GM23338 (cell line): ENCODE data around the gene FAM228B. TPM values are rescaled to one million over a fixed set of nuclear protein-coding genes. Genes with fewer than 3 reads are reported as not detected.
A peak's percentile ranks its signal among the peaks of the same experiment; 100 is the strongest.

Experiments
- ATAC-seq: fragments of 200-7000 bp; cut with Tn5 transposase; 3 replicates; pipeline ENCODE4 v1.9.1; 2020
- DNase-seq: peaks from one replicate; pipeline ENCODE4 v3.0.0-alpha.2; 2015; ENCODE audit warnings: low spot score
- H2AFZ ChIP-seq: fragments of 200-600 bp; sonication (generic); 2 replicates; pipeline ENCODE4 v1.8.0; 2016; ENCODE audit warnings: antibody characterized with exemption, mild to moderate bottlenecking, moderate library complexity
- H3F3A ChIP-seq: fragments of 200-600 bp; sonication (generic); replicated peaks from 2 replicates; pipeline ENCODE4 v1.8.0; 2017; ENCODE audit warnings: antibody characterized with exemption, mixed run types, low read depth
- H3K27ac ChIP-seq: fragments of 200-600 bp; sonication (generic); 2 replicates; pipeline ENCODE4 v1.6.1; 2016; ENCODE audit warnings: low read depth
- H3K27me3 ChIP-seq: fragments of 200-600 bp; sonication (generic); 2 replicates; pipeline ENCODE4 v1.8.0; 2016; ENCODE audit warnings: mild to moderate bottlenecking, mixed run types, moderate library complexity; ENCODE audit not compliant: insufficient read depth
- H3K36me3 ChIP-seq: fragments of 200-600 bp; sonication (generic); 2 replicates; pipeline ENCODE4 v1.8.0; 2016; ENCODE audit warnings: mild to moderate bottlenecking; ENCODE audit not compliant: insufficient read depth
- H3K4me1 ChIP-seq: fragments of 200-600 bp; sonication (generic); 2 replicates; pipeline ENCODE4 v1.8.0; 2016; ENCODE audit warnings: mild to moderate bottlenecking, moderate library complexity; ENCODE audit not compliant: insufficient read depth
- H3K4me2 ChIP-seq: fragments of 200-600 bp; sonication (generic); 2 replicates; pipeline ENCODE4 v1.7.1; 2017; ENCODE audit warnings: mixed run types
- H3K4me3 ChIP-seq: fragments of 200-600 bp; sonication (generic); 2 replicates; pipeline ENCODE4 v1.6.1; 2016; ENCODE audit warnings: mixed run types
- H3K79me2 ChIP-seq: fragments of 200-600 bp; sonication (generic); replicated peaks from 2 replicates; pipeline ENCODE4 v1.8.0; 2017; ENCODE audit warnings: mild to moderate bottlenecking; ENCODE audit not compliant: insufficient read depth
- H3K9me2 ChIP-seq: fragments of 200-600 bp; sonication (generic); 2 replicates; pipeline ENCODE4 v1.8.0; 2017; ENCODE audit not compliant: insufficient read depth
- H4K20me1 ChIP-seq: fragments of 200-600 bp; sonication (generic); replicated peaks from 2 replicates; pipeline ENCODE4 v1.8.0; 2017; ENCODE audit warnings: mild to moderate bottlenecking; ENCODE audit not compliant: insufficient read depth
- H3K27ac Mint-ChIP-seq: 2 replicates; pipeline ENCODE4 v1.8.0; 2020; ENCODE audit warnings: inconsistent platforms, mild to moderate bottlenecking, moderate library complexity, mixed read lengths
- H3K27me3 Mint-ChIP-seq: 3 replicates; pipeline ENCODE4 v1.8.0; 2022; ENCODE audit warnings: low read depth, mild to moderate bottlenecking, moderate library complexity, mixed read lengths, inconsistent platforms; ENCODE audit not compliant: insufficient read depth, poor library complexity
- H3K36me3 Mint-ChIP-seq: 3 replicates; pipeline ENCODE4 v1.8.0; 2021; ENCODE audit warnings: low read depth, mild to moderate bottlenecking, inconsistent platforms, moderate library complexity, mixed read lengths
- H3K4me1 Mint-ChIP-seq: 3 replicates; pipeline ENCODE4 v1.8.0; 2020; ENCODE audit warnings: mild to moderate bottlenecking, inconsistent platforms, mixed read lengths
- H3K4me3 Mint-ChIP-seq: 3 replicates; pipeline ENCODE4 v1.8.0; 2021; ENCODE audit warnings: moderate library complexity, mild to moderate bottlenecking, inconsistent platforms, mixed read lengths
- H3K9me3 Mint-ChIP-seq: 3 replicates; pipeline ENCODE4 v1.8.0; 2020; ENCODE audit warnings: moderate library complexity, mild to moderate bottlenecking, inconsistent platforms, mixed read lengths
- CREB1 ChIP-seq: fragments of 250-450 bp; sonication (Bioruptor Pico); IDR thresholded peaks from 2 replicates; pipeline ENCODE4 v1.5.0; 2020; ENCODE audit warnings: low read depth, mild to moderate bottlenecking, moderate library complexity
- EZH2phosphoT487 ChIP-seq: fragments of 200-600 bp; sonication (generic); IDR thresholded peaks from one replicate; pipeline ENCODE4 v1.8.1; 2018; ENCODE audit warnings: antibody characterized with exemption; ENCODE audit not compliant: unreplicated experiment
- JUNB ChIP-seq: IDR thresholded peaks from one replicate; pipeline ENCODE4 v1.6.1; 2016; ENCODE audit warnings: antibody characterized with exemption; ENCODE audit not compliant: unreplicated experiment
- POLR2AphosphoS5 ChIP-seq: IDR thresholded peaks from 2 replicates; pipeline ENCODE4 v1.6.1; 2016; ENCODE audit warnings: antibody characterized with exemption, low read depth
- STAT1 ChIP-seq: IDR thresholded peaks from one replicate; pipeline ENCODE4 v1.6.1; 2016; ENCODE audit warnings: antibody characterized with exemption; ENCODE audit not compliant: unreplicated experiment
- ZNF331 ChIP-seq: fragments of 250-450 bp; sonication (Bioruptor Pico); IDR thresholded peaks from 2 replicates; pipeline ENCODE4 v1.5.0; 2020; ENCODE audit warnings: low read depth, mild to moderate bottlenecking, moderate library complexity
- polyA plus RNA-seq: library from polyadenylated mRNA; unstranded; fragments of >200 nt; fragmentation: Nextera tagmentation; extraction: Ambion mirVana; gene quantifications from 2 replicates; pipeline ENCODE4 v1.2.1, GENCODE V29; 2016
- total RNA-seq: library from RNA; depleted of rRNA; stranded (reverse); fragments of >200 nt; shearing (Covaris generic); gene quantifications from 2 replicates; pipeline ENCODE4 v1.2.3, GENCODE V29; 2014
- TF ChIP-seq, protein P1 (sequence below), 2 experiments: fragments of 200-600 bp in 1 of 2; sonication (generic) in 1 of 2; conservative IDR thresholded peaks; 2 replicates each; pipeline versions ENCODE4 v1.5.1 to v1.6.1; 2016 to 2017; ENCODE audit warnings: antibody characterized with exemption in 2 of 2, low read depth in 2 of 2, mild to moderate bottlenecking in 2 of 2, moderate library complexity in 1 of 2
- TF ChIP-seq, protein P2 (sequence below): fragments of 250-450 bp; sonication (Bioruptor Pico); IDR thresholded peaks from 2 replicates; pipeline ENCODE4 v1.5.0; 2020; ENCODE audit warnings: mild to moderate bottlenecking, moderate library complexity

The FAM228B gene
- total and polyA plus RNA-seq, 2 experiments from 2014 or later: 3.4 to 7.9 TPM

GRCh38 chr2:24082787-24083566 lies 40.3 kb upstream of the FAM228B start:
- Histone ChIP-seq H3K79me2 (peaks cover 4% of the 10 kb centered on the region), H3K9me2 (no peaks in the 10 kb centered on the region), H2AFZ (no peak overlapping the region), H3K27ac (peak overlapping the region; percentile 96), H3K4me2 (peak overlapping the region; percentile 74), H3K27me3 (no peaks in the 10 kb centered on the region), H3K36me3 (peaks cover 12% of the 10 kb centered on the region), H3K4me3 (peak overlapping the region; percentile 57), H3K4me1 (peaks cover 18% of the 10 kb centered on the region), H3F3A (peaks cover 15% of the 10 kb centered on the region), H4K20me1 (no peaks in the 10 kb centered on the region)
- ATAC-seq (no peak), DNase-seq (no peak)
- TF ChIP-seq POLR2AphosphoS5: no peak
- TF ChIP-seq, protein P1, sequence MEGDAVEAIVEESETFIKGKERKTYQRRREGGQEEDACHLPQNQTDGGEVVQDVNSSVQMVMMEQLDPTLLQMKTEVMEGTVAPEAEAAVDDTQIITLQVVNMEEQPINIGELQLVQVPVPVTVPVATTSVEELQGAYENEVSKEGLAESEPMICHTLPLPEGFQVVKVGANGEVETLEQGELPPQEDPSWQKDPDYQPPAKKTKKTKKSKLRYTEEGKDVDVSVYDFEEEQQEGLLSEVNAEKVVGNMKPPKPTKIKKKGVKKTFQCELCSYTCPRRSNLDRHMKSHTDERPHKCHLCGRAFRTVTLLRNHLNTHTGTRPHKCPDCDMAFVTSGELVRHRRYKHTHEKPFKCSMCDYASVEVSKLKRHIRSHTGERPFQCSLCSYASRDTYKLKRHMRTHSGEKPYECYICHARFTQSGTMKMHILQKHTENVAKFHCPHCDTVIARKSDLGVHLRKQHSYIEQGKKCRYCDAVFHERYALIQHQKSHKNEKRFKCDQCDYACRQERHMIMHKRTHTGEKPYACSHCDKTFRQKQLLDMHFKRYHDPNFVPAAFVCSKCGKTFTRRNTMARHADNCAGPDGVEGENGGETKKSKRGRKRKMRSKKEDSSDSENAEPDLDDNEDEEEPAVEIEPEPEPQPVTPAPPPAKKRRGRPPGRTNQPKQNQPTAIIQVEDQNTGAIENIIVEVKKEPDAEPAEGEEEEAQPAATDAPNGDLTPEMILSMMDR (conservative IDR thresholded peaks at IDR 0.05; ENCODE audit: low read depth in 2 of 2): no peak
- no peak for TF ChIP-seq ZNF331 (CRISPR knock-in tag)
- H3K4me1 Mint-ChIP-seq: peaks cover 22% of the 10 kb centered on the region
- H3K27ac Mint-ChIP-seq: peak overlapping the region; percentile 97
- H3K27me3 Mint-ChIP-seq: peaks cover 10% of the 10 kb centered on the region
- H3K9me3 Mint-ChIP-seq: no peaks in the 10 kb centered on the region
- peak overlapping the region; percentile 86 for H3K4me3 Mint-ChIP-seq
- peaks cover 52% of the 10 kb centered on the region for H3K36me3 Mint-ChIP-seq

DNA sequence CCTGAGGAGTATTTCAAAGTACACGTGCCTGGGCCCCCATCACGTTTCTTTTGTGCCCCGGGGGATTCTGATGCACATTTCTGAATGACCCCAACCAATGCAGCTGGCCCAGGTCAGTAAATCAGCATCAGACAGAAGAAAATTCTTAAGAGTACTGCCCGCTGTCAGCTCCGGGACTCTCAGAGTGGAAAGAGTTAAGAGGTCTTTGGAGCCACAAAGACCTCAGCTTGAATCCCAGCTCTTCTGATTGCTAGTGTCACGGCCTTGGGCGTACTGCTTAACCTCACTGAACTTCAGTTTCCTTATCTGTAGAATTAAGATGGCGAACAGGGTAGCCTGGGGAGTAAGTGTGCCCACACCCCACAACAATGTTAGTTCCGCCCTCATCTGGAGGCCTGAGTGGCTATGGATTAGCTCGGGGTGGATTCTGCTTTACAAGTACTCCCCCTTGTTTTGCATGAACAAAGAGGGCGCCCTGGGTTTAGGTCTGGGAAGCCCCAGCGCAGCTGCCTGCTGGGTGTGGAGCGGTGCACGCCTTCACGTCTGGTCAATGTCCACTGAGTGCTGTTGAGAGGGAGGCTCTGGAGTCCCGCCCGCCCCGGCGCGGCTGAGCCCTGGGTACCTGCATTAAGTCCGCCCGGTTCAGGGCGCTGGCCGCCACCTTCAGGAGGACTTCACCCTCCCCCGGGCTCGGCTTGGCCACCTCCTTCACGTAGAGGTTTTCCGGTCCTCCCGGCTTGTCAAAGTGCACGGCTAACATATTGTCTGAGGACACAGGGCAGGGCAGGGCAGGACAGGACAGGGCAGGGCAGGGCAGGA lies 39.5 kb upstream of the FAM228B start:
- ATAC-seq (peak; percentile 79), DNase-seq (peak; percentile 93)
- peak overlapping the region; percentile 86 for H3K4me3 Mint-ChIP-seq
- Histone ChIP-seq H3K27ac (peak overlapping the region; percentile 96), H3K4me2 (peak overlapping the region; percentile 74), H2AFZ (peak overlapping the region; percentile 20; the same call in 1 of the 2 replicates), H3K79me2 (peaks cover 4% of the 10 kb centered on the region), H3K4me3 (peak overlapping the region; percentile 57), H3K9me2 (no peaks in the 10 kb centered on the region), H3F3A (peaks cover 15% of the 10 kb centered on the region; the same call in 1 of the 2 replicates), H3K36me3 (peaks cover 12% of the 10 kb centered on the region), H3K4me1 (peaks cover 11% of the 10 kb centered on the region), H4K20me1 (no peaks in the 10 kb centered on the region), H3K27me3 (no peaks in the 10 kb centered on the region)
- H3K4me1 Mint-ChIP-seq: peaks cover 19% of the 10 kb centered on the region
- peaks cover 10% of the 10 kb centered on the region for H3K27me3 Mint-ChIP-seq
- H3K27ac Mint-ChIP-seq: peak overlapping the region; percentile 97
- TF ChIP-seq, protein P2, sequence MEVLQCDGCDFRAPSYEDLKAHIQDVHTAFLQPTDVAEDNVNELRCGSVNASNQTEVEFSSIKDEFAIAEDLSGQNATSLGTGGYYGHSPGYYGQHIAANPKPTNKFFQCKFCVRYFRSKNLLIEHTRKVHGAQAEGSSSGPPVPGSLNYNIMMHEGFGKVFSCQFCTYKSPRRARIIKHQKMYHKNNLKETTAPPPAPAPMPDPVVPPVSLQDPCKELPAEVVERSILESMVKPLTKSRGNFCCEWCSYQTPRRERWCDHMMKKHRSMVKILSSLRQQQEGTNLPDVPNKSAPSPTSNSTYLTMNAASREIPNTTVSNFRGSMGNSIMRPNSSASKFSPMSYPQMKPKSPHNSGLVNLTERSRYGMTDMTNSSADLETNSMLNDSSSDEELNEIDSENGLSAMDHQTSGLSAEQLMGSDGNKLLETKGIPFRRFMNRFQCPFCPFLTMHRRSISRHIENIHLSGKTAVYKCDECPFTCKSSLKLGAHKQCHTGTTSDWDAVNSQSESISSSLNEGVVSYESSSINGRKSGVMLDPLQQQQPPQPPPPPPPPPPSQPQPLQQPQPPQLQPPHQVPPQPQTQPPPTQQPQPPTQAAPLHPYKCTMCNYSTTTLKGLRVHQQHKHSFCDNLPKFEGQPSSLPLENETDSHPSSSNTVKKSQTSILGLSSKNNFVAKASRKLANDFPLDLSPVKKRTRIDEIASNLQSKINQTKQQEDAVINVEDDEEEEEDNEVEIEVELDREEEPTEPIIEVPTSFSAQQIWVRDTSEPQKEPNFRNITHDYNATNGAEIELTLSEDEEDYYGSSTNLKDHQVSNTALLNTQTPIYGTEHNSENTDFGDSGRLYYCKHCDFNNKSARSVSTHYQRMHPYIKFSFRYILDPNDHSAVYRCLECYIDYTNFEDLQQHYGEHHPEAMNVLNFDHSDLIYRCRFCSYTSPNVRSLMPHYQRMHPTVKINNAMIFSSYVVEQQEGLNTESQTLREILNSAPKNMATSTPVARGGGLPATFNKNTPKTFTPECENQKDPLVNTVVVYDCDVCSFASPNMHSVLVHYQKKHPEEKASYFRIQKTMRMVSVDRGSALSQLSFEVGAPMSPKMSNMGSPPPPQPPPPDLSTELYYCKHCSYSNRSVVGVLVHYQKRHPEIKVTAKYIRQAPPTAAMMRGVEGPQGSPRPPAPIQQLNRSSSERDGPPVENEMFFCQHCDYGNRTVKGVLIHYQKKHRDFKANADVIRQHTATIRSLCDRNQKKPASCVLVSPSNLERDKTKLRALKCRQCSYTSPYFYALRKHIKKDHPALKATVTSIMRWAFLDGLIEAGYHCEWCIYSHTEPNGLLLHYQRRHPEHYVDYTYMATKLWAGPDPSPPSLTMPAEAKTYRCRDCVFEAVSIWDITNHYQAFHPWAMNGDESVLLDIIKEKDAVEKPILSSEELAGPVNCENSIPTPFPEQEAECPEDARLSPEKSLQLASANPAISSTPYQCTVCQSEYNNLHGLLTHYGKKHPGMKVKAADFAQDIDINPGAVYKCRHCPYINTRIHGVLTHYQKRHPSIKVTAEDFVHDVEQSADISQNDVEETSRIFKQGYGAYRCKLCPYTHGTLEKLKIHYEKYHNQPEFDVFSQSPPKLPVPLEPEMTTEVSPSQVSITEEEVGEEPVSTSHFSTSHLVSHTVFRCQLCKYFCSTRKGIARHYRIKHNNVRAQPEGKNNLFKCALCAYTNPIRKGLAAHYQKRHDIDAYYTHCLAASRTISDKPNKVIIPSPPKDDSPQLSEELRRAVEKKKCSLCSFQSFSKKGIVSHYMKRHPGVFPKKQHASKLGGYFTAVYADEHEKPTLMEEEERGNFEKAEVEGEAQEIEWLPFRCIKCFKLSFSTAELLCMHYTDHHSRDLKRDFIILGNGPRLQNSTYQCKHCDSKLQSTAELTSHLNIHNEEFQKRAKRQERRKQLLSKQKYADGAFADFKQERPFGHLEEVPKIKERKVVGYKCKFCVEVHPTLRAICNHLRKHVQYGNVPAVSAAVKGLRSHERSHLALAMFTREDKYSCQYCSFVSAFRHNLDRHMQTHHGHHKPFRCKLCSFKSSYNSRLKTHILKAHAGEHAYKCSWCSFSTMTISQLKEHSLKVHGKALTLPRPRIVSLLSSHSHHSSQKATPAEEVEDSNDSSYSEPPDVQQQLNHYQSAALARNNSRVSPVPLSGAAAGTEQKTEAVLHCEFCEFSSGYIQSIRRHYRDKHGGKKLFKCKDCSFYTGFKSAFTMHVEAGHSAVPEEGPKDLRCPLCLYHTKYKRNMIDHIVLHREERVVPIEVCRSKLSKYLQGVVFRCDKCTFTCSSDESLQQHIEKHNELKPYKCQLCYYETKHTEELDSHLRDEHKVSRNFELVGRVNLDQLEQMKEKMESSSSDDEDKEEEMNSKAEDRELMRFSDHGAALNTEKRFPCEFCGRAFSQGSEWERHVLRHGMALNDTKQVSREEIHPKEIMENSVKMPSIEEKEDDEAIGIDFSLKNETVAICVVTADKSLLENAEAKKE (CRISPR knock-in tag): no peak
- TF ChIP-seq CREB1: no peak
- no peak for TF ChIP-seq STAT1
- TF ChIP-seq EZH2phosphoT487: no peak
- TF ChIP-seq POLR2AphosphoS5: peak; percentile 61
- no peak for TF ChIP-seq JUNB
- TF ChIP-seq, protein P1 (conservative IDR thresholded peaks at IDR 0.05; ENCODE audit: low read depth in 2 of 2): peak in 1 of 2 experiments; percentile 15; a peak in 1 of 4 replicates
- H3K36me3 Mint-ChIP-seq: peaks cover 49% of the 10 kb centered on the region
- H3K9me3 Mint-ChIP-seq: no peaks in the 10 kb centered on the region
